Measurements from ENCODE around the gene RYK. TPM values are rescaled to one million over a fixed set of nuclear protein-coding genes. Genes with fewer than 3 reads are reported as not detected.

RYK gene
- total RNA-seq, 1 donor from 2014 or later: 56.6 TPM

DNA sequence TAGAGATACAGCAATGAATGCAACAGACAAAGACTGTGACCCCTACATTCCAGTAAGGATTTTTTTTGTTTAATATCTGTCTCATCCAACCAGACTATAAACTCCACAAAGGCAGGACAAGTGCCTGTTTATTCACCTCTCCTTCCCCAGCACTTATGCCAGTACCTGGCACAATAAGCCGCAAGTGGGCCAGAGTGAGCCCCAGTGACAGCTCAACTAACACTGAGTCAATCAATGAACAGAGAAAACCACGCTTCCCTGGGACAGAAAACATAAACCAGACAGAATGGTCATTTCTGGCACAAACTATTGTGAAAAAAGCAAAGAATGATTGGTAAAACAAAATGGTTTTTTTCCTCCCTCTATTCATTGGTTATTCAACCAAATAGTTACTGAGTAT lies 52.2 kb downstream of the RYK start:
- intact Hi-C loops (cut with DNase I): no loop called here
- ATAC-seq: no peak
- TF ChIP-seq, protein P1, sequence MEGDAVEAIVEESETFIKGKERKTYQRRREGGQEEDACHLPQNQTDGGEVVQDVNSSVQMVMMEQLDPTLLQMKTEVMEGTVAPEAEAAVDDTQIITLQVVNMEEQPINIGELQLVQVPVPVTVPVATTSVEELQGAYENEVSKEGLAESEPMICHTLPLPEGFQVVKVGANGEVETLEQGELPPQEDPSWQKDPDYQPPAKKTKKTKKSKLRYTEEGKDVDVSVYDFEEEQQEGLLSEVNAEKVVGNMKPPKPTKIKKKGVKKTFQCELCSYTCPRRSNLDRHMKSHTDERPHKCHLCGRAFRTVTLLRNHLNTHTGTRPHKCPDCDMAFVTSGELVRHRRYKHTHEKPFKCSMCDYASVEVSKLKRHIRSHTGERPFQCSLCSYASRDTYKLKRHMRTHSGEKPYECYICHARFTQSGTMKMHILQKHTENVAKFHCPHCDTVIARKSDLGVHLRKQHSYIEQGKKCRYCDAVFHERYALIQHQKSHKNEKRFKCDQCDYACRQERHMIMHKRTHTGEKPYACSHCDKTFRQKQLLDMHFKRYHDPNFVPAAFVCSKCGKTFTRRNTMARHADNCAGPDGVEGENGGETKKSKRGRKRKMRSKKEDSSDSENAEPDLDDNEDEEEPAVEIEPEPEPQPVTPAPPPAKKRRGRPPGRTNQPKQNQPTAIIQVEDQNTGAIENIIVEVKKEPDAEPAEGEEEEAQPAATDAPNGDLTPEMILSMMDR (IDR thresholded peaks at IDR 0.05): no peak

GRCh38 chr3:134197681-134198261 lies 52.9 kb downstream of the RYK start:
- DNase-seq: no peak
- Histone ChIP-seq H3K4me1 (no peaks in the 10 kb centered on the region), H3K36me3 (peaks cover 47% of the 10 kb centered on the region), H3K27ac (no peak overlapping the region), H3K9me3 (no peaks in the 10 kb centered on the region), H3K27me3 (no peaks in the 10 kb centered on the region), H3K4me3 (no peak overlapping the region)
- intact Hi-C loops (cut with DNase I): no loop called here
- TF ChIP-seq, protein P1 (IDR thresholded peaks at IDR 0.05): peak; percentile 81
- ATAC-seq: peak; percentile 86

More for the DNA sequence above, 52.2 kb downstream of the RYK start:
- Histone ChIP-seq H3K27me3 (no peaks in the 10 kb centered on the region), H3K4me1 (no peaks in the 10 kb centered on the region), H3K27ac (no peak overlapping the region), H3K4me3 (no peak overlapping the region), H3K9me3 (no peaks in the 10 kb centered on the region), H3K36me3 (peaks cover 48% of the 10 kb centered on the region)
- no peak for DNase-seq

GRCh38 chr3:134194247-134194646 lies 56.4 kb downstream of the RYK start:
- intact Hi-C loops (cut with DNase I): no loop called here
- ATAC-seq (no peak), DNase-seq (no peak)
- Histone ChIP-seq H3K4me3 (no peak overlapping the region), H3K27ac (no peak overlapping the region), H3K9me3 (no peaks in the 10 kb centered on the region), H3K36me3 (peaks cover 32% of the 10 kb centered on the region), H3K4me1 (no peaks in the 10 kb centered on the region), H3K27me3 (no peaks in the 10 kb centered on the region)
- TF ChIP-seq, protein P1 (IDR thresholded peaks at IDR 0.05): no peak

DNA sequence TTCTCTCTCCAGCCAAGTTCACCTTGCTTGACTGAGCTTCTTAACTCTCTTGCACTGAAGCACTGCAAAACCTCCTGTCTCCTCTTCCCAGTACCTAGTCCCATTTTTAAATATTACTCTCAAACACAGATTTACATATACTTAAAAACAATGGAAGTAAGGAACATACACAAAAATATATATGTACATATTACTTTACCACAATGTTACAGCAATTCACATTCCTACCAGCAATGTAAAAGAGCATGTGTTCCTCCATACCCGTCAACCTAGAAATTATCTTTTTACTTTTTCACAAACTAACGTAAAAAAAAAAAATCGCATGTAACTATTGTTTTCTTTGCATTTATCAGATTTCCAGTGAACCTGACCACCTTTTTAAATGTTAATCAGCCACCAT lies 60.4 kb downstream of the RYK start:
- peaks cover 58% of the 10 kb centered on the region for H3K36me3 ChIP-seq
- H3K9me3 ChIP-seq: no peaks in the 10 kb centered on the region
- ATAC-seq (no peak), DNase-seq (no peak)
- no peaks in the 10 kb centered on the region for H3K27me3 ChIP-seq
- no peaks in the 10 kb centered on the region for H3K4me1 ChIP-seq
- TF ChIP-seq, protein P1 (IDR thresholded peaks at IDR 0.05): no peak
- no peak overlapping the region for H3K27ac ChIP-seq
- no peak overlapping the region for H3K4me3 ChIP-seq
- intact Hi-C loops (cut with DNase I): no loop called here

DNA sequence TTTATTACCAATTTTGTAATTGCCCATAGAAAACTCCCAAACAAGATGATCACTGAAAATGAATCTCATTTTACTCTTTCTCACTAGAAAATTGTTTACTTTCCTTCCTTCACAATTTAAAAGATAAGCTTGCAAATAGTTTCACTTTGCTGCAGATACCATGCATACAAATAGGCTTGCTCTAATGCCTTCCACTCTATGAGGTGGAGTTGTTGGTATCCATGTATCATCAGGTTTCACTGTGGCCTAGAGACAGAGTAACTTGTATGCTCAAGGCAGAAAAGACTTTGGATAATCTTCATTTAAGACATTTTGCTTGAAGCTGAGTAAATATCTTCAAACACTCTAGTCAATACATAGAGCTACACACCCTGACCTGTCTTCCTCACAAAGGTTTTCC lies 60.8 kb downstream of the RYK start:
- ATAC-seq: no peak
- intact Hi-C loops (cut with DNase I): no loop called here
- DNase-seq: no peak
- no peaks in the 10 kb centered on the region for H3K9me3 ChIP-seq
- H3K4me1 ChIP-seq: no peaks in the 10 kb centered on the region
- no peaks in the 10 kb centered on the region for H3K27me3 ChIP-seq
- TF ChIP-seq, protein P1 (IDR thresholded peaks at IDR 0.05): no peak
- no peak overlapping the region for H3K4me3 ChIP-seq
- H3K27ac ChIP-seq: no peak overlapping the region
- peaks cover 58% of the 10 kb centered on the region for H3K36me3 ChIP-seq

GRCh38 chr3:134186391-134186790 lies 64.3 kb downstream of the RYK start:
- Histone ChIP-seq H3K36me3 (peaks cover 54% of the 10 kb centered on the region), H3K4me3 (no peak overlapping the region), H3K27me3 (no peaks in the 10 kb centered on the region), H3K9me3 (no peaks in the 10 kb centered on the region), H3K27ac (no peak overlapping the region), H3K4me1 (no peaks in the 10 kb centered on the region)
- TF ChIP-seq, protein P1 (IDR thresholded peaks at IDR 0.05): no peak
- DNase-seq: no peak
- ATAC-seq: peak; percentile 79
- intact Hi-C loops (cut with DNase I): no loop called here

Data from upper lobe of right lung (tissue), 1 donor.